CD4-positive, alpha-beta T cell (primary cell): ENCODE measurements around the gene RAMP1. TPM values are rescaled to one million over a fixed set of nuclear protein-coding genes. Genes with fewer than 3 reads are reported as not detected.
A peak's percentile ranks its signal among the peaks of the same experiment; 100 is the strongest.

Experiments used
- ATAC-seq: fragments of 200-7000 bp; cut with Tn5 transposase; one replicate; pipeline ENCODE4 v1.10.0; 2022; ENCODE audit warnings: mild to moderate bottlenecking; ENCODE audit not compliant: poor library complexity
- CTCF ChIA-PET: fragments of 350-600 bp; sonication (Branson Sonifier 250); formaldehyde crosslinking; loops from one replicate; lab custom pipeline; 2021; ENCODE audit warnings: antibody characterized with exemption, inconsistent platforms; lab: Charles Lee
- POLR2A ChIA-PET: fragments of 350-600 bp; sonication (Branson Sonifier 250); formaldehyde crosslinking; loops from one replicate; lab custom pipeline; 2021; ENCODE audit warnings: antibody characterized with exemption, inconsistent platforms; lab: Charles Lee
- DNase-seq, 14 experiments: peaks; one replicate each; pipeline ENCODE4 v3.0.0-alpha.2; 2013 to 2020; ENCODE audit warnings: mixed read lengths in 2 of 14
- H3K27ac ChIP-seq, 2 donors: one replicate each; pipeline versions ENCODE4 v1.5.1 to v1.7.0; 2013; ENCODE audit warnings: low read length in 2 of 2, low read depth in 1 of 2, mild to moderate bottlenecking in 1 of 2
- H3K27me3 ChIP-seq, 2 experiments: 1 replicate in 1 of 2; 2 replicates in 1 of 2; pipeline versions ENCODE4 v1.6.1 to v1.7.0; 2013; ENCODE audit warnings: low read length in 2 of 2, control low read depth in 1 of 2, mild to moderate bottlenecking in 1 of 2, moderate library complexity in 1 of 2; ENCODE audit not compliant: insufficient read depth in 2 of 2, control insufficient read depth in 1 of 2
- H3K36me3 ChIP-seq: one replicate; pipeline ENCODE4 v1.6.1; 2013; ENCODE audit warnings: low read length, control low read depth; ENCODE audit not compliant: insufficient read depth
- H3K4me1 ChIP-seq: one replicate; pipeline ENCODE4 v1.6.1; 2013; ENCODE audit warnings: low read length, control low read depth; ENCODE audit not compliant: insufficient read depth
- H3K4me3 ChIP-seq: one replicate; pipeline ENCODE4 v1.5.1; 2013; ENCODE audit warnings: mild to moderate bottlenecking, low read length, moderate library complexity
- H3K9me3 ChIP-seq, 2 experiments: 1 replicate in 1 of 2; 2 replicates in 1 of 2; pipeline versions ENCODE4 v1.6.1 to v1.7.0; 2013; ENCODE audit warnings: low read length in 2 of 2, mild to moderate bottlenecking in 2 of 2, control low read depth in 1 of 2, moderate library complexity in 1 of 2; ENCODE audit not compliant: control insufficient read depth in 1 of 2, insufficient read depth in 1 of 2
- H3K27ac Mint-ChIP-seq: one replicate; pipeline ENCODE4 v1.8.0; 2020; ENCODE audit warnings: mixed read lengths
- H3K27me3 Mint-ChIP-seq: one replicate; pipeline ENCODE4 v1.8.0; 2021; ENCODE audit warnings: mixed read lengths
- H3K36me3 Mint-ChIP-seq: one replicate; pipeline ENCODE4 v1.8.0; 2021; ENCODE audit warnings: low read depth, mixed read lengths
- H3K4me1 Mint-ChIP-seq: one replicate; pipeline ENCODE4 v1.8.0; 2021; ENCODE audit warnings: low read depth, mixed read lengths
- H3K4me3 Mint-ChIP-seq: one replicate; pipeline ENCODE4 v1.8.0; 2020; ENCODE audit warnings: mild to moderate bottlenecking, mixed read lengths
- H3K9me3 Mint-ChIP-seq: one replicate; pipeline ENCODE4 v1.8.0; 2020; ENCODE audit warnings: mixed read lengths
- CTCF ChIP-seq: fragments of 200-600 bp; IDR thresholded peaks from one replicate; pipeline ENCODE4 v1.8.0; 2022; ENCODE audit warnings: antibody characterized with exemption, mild to moderate bottlenecking
- intact Hi-C, 2 experiments: fragments of 100-400 bp; cut with DNase I in 1 of 2; cut with micrococcal nuclease in 1 of 2; formaldehyde crosslinking; loops; one replicate each; pipeline versions ENCODE4 v1.15.1 to v1.9.0; 2023 to 2025; cut with DNase I, micrococcal nuclease
- total RNA-seq, 174 experiments: library from RNA in 2 of 174; stranded (reverse) in 2 of 174; gene quantifications; one replicate each; pipeline ENCODE4 v1.2.3 and lab custom pipeline; 2021 to 2026

The RAMP1 gene
- total RNA-seq, 2 experiments from 2014 or later = not detected

DNA sequence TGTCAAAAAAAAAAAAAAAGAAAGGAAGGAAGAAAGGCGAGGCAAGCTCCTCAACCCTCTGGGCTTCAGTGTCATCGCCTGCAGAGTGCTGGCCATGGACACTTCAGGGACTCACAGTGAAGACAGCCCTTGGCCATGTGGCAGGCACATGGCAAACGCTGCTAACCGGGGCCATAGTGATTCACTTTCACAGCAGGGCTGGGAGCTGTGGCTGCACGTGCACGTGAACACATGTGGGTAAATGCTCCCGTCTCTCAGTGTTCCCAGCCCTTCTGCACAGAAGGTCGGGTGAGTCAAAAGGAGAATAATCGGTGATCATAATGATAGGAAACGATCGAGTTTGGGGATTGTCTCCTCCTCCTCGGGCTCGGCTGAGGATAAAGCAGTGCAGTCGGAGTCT lies 61.2 kb downstream of the RAMP1 start:
- H3K4me1 ChIP-seq = peaks cover 17% of the 10 kb centered on the region
- no peaks in the 10 kb centered on the region for H3K9me3 ChIP-seq
- no peaks in the 10 kb centered on the region for H3K36me3 Mint-ChIP-seq
- no peaks in the 10 kb centered on the region for H3K27me3 Mint-ChIP-seq
- H3K4me3 ChIP-seq = no peak overlapping the region
- H3K27ac Mint-ChIP-seq = no peak overlapping the region
- no peak for TF ChIP-seq CTCF
- no peak for ATAC-seq
- H3K27ac ChIP-seq = no peak overlapping the region
- DNase-seq = no peak
- ChIA-PET POLR2A (no interaction called here), CTCF (no interaction called here)
- peaks cover 9% of the 10 kb centered on the region for H3K4me1 Mint-ChIP-seq
- intact Hi-C loops = loop anchor here in 1 of 2 experiments (5.0 kb wide), 1 partner anchor 97 kb away; no protein-coding TSS in a partner anchor
- H3K36me3 ChIP-seq = no peaks in the 10 kb centered on the region
- H3K9me3 Mint-ChIP-seq = no peaks in the 10 kb centered on the region
- H3K27me3 ChIP-seq = no peaks in the 10 kb centered on the region
- H3K4me3 Mint-ChIP-seq = no peak overlapping the region

DNA sequence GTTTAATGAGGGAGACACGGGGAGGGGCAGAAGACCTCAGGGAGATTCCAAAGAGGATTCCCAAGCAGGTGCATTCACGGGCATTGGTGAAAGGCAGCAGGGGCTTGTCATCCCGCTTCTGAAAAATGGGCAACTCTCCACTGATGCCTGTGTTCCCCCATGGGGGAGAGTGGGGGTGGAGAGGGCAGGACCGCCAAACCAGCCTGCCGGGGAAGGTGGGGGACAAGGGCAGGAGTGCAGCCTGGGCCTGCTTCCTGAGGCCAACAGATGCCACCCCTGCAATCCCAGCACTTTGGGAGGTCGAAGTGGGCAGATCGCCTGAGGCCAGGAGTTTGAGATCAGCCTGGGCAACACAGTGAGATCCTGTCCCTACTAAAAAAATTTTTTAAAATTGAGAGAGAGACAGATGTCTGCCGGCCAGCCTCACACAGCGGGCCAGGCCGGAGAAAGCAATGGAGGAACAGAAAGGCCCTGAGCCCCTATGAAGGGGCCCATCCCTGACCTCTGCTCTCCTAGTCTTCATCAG lies 62.6 kb downstream of the RAMP1 start:
- H3K4me3 Mint-ChIP-seq = no peak overlapping the region

DNA sequence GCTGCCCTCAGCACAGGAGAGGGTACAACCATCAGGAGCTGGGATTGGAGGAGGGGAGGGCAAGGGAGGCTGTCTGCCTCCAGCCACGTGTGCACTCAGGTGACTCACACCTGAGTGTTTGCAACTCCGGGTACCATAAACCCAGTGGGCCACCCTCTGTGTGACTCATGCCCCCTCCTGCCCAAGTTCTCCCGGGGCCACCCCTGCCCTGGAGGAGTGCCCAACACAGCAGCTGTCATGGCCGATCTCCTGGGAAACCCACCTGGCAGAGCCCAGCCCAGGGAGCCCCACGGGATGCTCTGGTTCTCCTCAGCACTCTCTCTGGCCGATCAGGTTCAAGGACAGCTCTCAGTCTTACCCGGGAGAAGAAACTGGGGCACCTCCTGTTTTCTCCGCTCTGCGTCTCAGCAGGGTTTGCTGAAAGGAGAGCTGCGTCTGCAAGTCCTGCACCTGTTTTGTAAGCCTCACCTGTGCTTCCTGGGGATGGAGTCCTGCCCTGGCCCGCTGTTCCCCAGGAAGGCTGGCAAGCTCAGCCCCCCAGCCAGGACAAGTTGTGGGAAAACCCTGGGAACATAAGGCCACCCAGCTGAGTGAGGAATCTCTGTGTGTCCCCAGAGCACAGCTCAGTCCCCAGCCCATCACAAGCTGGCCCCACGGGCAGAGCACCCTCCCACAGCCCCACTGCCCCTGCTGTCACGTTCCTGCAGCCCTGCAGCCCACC lies 63.4 kb downstream of the RAMP1 start:
- ChIA-PET POLR2A (interaction anchor here (0.6 to 1.2 kb wide), 4 partner anchors 24 to 146 kb away, joined by 3 to 5 read pairs (median 3); partner anchors contain the start of gene SCLY), CTCF (interaction anchor here (0.8 to 1.7 kb wide), 8 partner anchors 10 to 316 kb away, joined by 3 to 4 read pairs (median 3); no protein-coding TSS in a partner anchor)
- no peaks in the 10 kb centered on the region for H3K36me3 ChIP-seq
- no peaks in the 10 kb centered on the region for H3K36me3 Mint-ChIP-seq
- H3K4me1 Mint-ChIP-seq = peaks cover 14% of the 10 kb centered on the region
- no peaks in the 10 kb centered on the region for H3K9me3 Mint-ChIP-seq
- intact Hi-C loops = loop anchor here in 1 of 2 experiments (1.0 to 5.0 kb wide), 3 partner anchors 40 to 342 kb away; no protein-coding TSS in a partner anchor
- H3K9me3 ChIP-seq = no peaks in the 10 kb centered on the region
- no peak overlapping the region for H3K27ac ChIP-seq
- no peak for TF ChIP-seq CTCF
- ATAC-seq = no peak
- peaks cover 20% of the 10 kb centered on the region for H3K4me1 ChIP-seq
- no peaks in the 10 kb centered on the region for H3K27me3 Mint-ChIP-seq
- H3K4me3 ChIP-seq = peak overlapping the region; percentile 50
- H3K27me3 ChIP-seq = no peaks in the 10 kb centered on the region
- no peak overlapping the region for H3K4me3 Mint-ChIP-seq
- no peak overlapping the region for H3K27ac Mint-ChIP-seq
- DNase-seq = peak in 2 of 14 experiments; percentile 41 to 57

More for the DNA sequence above, 62.6 kb downstream of the RAMP1 start:
- peaks cover 20% of the 10 kb centered on the region for H3K4me1 ChIP-seq
- Mint-ChIP-seq H3K27ac (no peak overlapping the region), H3K27me3 (no peaks in the 10 kb centered on the region), H3K36me3 (no peaks in the 10 kb centered on the region), H3K4me1 (peaks cover 14% of the 10 kb centered on the region), H3K9me3 (no peaks in the 10 kb centered on the region)
- ChIA-PET CTCF (no interaction called here), POLR2A (no interaction called here)
- intact Hi-C loops = loop anchor here in 1 of 2 experiments (2.0 to 5.0 kb wide), 2 partner anchors 95 to 343 kb away; no protein-coding TSS in a partner anchor
- no peak for TF ChIP-seq CTCF
- DNase-seq = no peak
- H3K36me3 ChIP-seq = no peaks in the 10 kb centered on the region
- H3K27ac ChIP-seq = no peak overlapping the region
- H3K27me3 ChIP-seq = no peaks in the 10 kb centered on the region
- no peak overlapping the region for H3K4me3 ChIP-seq
- ATAC-seq = no peak
- no peaks in the 10 kb centered on the region for H3K9me3 ChIP-seq
